Astrocyte of the spinal cord (primary cell): ENCODE measurements around the gene SHC1.

Experiments used
- DNase-seq: peaks from one replicate; pipeline ENCODE4 v3.0.0; 2011; ENCODE audit warnings: low read depth, low spot score
- H3K4me3 ChIP-seq: 2 replicates; pipeline ENCODE4 v1.5.1; 2011; ENCODE audit warnings: low read depth, mild to moderate bottlenecking, low read length, moderate library complexity
- in situ Hi-C: cut with HindIII; loops from 2 replicates; pipeline ENCODE4 v1.10.0; 2017; ENCODE audit warnings: low sequenced_read_pairs
- TF ChIP-seq, protein P1 (sequence below): IDR thresholded peaks from 2 replicates; pipeline ENCODE4 v1.5.1; 2012; ENCODE audit warnings: low read depth, mild to moderate bottlenecking, low read length, inconsistent platforms

SHC1 gene

DNA sequence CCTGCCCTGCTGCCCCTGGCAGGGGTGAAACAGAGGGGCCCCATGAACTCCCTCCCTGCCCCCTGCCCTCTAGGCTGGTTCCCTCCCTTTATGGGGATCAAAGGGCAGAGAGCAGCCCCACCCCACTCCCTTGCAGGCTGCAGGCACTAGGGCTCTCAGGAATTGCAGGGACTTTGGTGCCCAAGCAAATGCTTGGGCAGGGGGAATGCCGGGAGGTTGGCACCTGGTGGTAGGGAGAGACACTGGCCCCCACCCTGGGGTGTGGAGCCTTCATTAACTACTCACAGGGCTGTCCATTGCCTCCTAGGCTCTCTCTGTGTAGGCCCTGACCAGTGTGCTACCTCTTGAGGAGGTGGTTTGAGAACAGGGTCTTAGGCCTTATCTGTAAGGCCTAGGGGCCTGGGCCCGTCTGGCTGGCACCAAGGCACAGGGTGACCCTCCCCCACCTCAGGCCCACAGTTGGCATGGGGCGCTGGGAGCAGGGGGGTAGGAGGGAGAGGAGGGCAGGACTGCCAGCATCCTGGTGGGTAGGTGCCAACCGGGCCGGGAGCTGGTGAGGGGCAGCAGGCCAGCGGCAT lies 36.8 kb upstream of the SHC1 start:
- no peak overlapping the region for H3K4me3 ChIP-seq
- TF ChIP-seq, protein P1, sequence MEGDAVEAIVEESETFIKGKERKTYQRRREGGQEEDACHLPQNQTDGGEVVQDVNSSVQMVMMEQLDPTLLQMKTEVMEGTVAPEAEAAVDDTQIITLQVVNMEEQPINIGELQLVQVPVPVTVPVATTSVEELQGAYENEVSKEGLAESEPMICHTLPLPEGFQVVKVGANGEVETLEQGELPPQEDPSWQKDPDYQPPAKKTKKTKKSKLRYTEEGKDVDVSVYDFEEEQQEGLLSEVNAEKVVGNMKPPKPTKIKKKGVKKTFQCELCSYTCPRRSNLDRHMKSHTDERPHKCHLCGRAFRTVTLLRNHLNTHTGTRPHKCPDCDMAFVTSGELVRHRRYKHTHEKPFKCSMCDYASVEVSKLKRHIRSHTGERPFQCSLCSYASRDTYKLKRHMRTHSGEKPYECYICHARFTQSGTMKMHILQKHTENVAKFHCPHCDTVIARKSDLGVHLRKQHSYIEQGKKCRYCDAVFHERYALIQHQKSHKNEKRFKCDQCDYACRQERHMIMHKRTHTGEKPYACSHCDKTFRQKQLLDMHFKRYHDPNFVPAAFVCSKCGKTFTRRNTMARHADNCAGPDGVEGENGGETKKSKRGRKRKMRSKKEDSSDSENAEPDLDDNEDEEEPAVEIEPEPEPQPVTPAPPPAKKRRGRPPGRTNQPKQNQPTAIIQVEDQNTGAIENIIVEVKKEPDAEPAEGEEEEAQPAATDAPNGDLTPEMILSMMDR, result no peak
- in situ Hi-C loops, result no loop called here
- DNase-seq, result no peak

DNA sequence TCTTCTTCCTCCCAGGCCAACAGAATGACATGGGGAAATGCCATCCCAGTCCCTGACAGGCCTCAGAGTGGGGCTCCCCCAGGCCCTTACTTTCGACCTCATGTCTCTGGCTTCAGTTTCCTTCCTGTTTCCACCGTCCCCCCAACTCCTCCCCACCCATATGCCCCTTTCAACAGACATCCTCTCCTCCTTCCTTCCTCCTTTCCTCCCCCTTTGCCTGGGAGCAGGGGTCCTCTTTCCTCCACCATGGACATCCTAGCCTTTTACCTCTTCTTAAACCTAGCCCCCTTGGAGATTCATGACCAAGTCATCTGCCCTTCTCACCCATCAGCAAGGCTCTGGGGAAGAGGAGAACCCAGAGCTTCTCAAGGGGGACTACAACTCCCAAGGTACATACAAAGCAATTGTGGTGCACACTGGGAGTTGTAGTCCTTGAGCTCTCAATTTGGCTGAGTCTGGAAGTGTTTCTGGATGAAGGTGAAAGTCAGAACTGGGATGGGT lies 36.1 kb upstream of the SHC1 start:
- TF ChIP-seq, protein P1, result no peak
- DNase-seq, result no peak
- in situ Hi-C loops, result no loop called here
- H3K4me3 ChIP-seq, result no peak overlapping the region

DNA sequence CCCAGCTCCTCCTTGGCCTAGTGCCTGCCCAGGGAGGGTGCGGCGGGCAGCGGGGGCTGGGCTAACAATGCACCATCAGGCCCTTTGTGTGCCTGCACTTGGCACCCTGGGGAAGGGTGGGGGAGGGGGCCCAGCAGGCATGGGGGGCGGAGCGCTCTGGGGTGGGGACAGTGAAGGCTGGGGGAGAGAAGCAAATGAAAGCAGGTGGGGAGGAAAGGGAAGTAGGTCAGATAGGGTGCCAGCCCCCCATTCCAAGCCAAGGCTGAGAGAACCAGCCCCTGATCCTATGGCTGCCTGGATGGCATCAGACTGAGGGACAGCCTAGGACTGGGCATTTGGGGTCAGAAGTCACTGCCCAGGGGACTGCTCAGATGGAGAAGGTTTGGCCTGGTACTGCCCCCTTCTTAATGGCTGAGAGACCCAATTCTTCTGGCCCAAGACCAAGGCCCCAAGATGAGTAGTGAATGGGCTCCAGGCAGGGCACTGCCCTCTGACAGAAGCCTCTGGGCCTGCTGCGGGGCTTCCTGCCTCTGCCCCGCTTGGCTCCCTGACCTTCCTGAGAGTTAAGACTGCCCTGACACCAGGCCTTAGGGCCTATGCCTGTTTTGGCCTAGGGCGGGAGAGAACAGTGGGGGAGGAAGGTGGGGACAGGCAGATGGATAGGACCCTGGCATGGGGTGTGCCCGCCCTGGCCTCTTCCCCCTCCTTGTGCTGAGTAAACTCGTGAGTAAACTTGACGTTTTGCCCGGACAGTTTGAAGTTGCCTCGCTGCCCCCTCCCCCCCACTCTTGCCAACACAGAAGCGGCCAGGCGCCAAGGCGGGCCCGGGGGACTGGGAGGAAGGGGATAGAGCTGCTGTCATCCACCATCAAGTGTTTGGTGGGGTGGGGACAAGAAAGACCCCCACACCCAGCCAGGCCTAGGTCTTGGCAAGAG lies 34.8 kb upstream of the SHC1 start:
- TF ChIP-seq, protein P1, result no peak
- DNase-seq, result no peak
- H3K4me3 ChIP-seq, result no peak overlapping the region
- in situ Hi-C loops, result no loop called here

DNA sequence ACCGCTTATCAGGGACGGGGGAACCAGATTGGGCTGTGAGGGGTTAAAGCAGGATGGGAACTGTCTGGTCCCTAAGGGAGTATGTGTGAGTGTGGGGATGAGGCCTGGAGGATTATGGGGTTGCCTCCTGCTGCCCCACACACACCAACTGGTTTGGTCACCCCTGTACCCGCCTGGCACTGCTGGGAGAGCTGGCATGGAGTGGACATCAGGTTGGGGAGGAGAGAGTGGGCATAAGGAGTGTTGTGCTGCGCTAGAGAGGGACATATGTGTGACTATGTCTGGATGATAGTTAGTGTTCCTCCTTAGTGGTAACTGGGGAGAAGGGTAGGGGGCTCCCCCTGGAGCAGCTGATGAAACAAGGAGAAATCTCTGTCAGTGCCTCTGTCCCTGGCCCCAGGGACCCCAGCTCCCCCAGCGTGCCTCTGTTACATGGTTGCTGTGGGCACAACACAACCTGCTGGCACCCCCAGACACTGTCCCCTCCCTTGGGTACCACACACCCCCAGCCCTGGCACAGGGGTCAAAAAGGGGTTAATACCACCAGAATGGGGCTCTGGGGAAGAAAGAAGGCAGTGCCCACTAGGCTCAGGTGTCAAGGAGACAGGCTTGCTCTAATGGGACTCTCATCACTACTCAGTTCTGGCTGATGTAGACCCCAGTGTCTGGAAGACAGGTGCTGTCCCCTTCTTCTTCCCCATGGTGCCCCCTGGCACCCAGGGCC lies 34.0 kb upstream of the SHC1 start:
- no peak for DNase-seq
- in situ Hi-C loops, result no loop called here
- TF ChIP-seq, protein P1, result no peak
- H3K4me3 ChIP-seq, result peak overlapping the region; percentile 61

DNA sequence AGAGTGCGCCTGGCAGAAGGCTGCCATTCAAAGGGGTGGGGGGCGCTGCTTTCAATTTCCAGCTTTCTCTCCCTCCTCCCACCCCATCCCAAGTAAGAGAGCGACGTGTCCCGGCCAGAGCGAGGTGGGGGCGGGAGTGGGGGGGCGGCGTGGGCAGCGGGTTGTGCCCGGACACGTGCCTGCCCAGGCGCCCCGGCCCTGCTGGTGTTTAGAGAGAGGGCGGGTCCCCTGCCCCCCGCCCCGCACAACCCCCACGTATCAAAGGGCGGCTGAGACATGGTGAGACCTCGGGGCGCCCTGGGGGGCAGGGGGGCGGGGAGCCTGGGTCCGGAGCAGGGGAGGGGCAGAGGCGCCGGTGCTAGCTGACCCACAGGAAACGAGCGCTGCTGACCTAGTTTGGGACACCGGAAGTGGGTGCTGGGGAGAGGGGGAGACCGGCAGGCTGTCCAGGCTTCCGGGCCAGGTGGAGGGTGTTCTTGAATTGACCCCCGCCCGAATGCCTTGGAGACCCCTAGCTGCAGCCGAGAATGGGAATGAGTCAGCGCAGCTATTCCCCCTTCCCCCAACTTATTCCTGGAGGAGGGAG lies 33.3 kb upstream of the SHC1 start:
- TF ChIP-seq, protein P1, result no peak
- peak; percentile 35 for DNase-seq
- peak overlapping the region; percentile 61 for H3K4me3 ChIP-seq
- in situ Hi-C loops, result no loop called here

DNA sequence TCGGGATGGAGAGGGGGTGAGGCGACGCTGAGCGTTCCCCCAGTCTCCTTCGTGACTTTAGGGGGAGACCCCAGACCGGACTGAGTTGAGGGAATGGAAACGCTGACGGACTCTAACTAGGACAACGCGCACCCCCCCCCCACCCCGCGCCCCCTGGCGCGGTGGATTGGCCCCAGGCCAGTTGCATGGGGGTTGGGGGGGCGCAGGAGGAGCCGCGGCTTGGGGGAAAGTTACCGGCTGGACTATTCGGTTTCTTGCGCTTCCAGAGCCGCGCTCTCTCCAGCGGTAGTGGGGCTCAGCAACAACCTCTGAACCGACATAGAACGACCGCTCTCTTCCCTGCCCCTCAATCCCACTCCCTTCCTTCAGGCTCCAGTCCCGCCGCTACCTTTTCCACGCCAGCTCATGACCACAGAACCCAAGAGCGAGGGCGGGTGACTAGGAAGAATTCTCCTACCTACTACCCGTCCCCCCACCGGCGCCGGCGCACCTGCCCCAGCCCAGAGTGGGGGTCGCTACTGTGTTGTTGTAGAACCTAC lies 32.7 kb upstream of the SHC1 start:
- TF ChIP-seq, protein P1, result no peak
- peak overlapping the region; percentile 61 for H3K4me3 ChIP-seq
- in situ Hi-C loops, result no loop called here
- DNase-seq, result no peak
